Measurements from ENCODE around the gene TMA7B.

The TMA7B gene

DNA sequence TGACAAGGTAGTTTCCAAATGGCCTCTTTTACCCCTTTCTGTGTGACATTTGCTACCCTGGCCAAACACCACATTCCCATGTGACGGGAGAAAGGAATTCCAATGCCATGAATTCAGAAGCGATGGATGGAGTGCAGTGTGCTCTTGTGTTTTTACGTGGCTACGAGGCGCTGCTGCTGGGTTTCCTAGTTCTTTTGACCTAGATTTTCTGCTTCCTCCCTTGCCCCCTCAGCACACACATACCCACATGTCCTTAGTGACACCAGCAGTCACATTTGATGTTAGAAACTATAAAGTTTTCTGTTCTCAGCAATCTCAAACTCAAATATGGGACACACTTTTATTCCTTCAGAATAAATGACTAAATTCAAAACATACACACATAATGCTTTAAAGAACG, 7.8 kb upstream of the TMA7B start:
- DNase-seq (ENCODE audit: low read depth), result no peak

- no peak for DNase-seq (ENCODE audit: low read depth)
These were observed 7.1 kb upstream of the TMA7B start for GRCh38 chr22:39953101-39953500.

DNA sequence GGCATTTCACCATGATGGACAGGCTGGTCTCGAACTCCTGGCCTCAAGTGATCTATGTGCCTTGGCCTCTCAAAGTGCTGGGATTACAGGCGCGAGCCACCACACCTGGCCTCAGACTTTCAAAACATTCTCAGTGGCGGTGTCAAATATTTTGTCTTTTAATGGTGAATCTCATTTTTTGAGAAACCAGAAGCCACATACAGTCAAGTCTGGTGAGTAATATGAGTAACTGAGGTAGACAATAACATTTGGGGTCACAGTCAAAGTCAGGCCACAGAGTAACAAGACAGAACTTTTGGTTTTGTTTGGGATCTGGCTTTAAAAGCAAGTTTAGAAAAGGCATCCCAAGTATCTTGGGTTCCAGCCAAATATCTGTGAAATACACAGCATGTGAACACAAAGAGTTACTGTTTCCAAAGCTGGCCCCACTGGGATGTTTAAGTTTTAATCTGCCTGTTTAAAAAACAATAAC, 5.6 kb upstream of the TMA7B start:
- DNase-seq (ENCODE audit: low read depth), result peak; percentile 97

GRCh38 chr22:39955675-39956074, 4.5 kb upstream of the TMA7B start:
- peak; percentile 20 for DNase-seq (ENCODE audit: low read depth)

- no peak for DNase-seq (ENCODE audit: low read depth)
These were observed 3.1 kb upstream of the TMA7B start for GRCh38 chr22:39956932-39957664.

DNA sequence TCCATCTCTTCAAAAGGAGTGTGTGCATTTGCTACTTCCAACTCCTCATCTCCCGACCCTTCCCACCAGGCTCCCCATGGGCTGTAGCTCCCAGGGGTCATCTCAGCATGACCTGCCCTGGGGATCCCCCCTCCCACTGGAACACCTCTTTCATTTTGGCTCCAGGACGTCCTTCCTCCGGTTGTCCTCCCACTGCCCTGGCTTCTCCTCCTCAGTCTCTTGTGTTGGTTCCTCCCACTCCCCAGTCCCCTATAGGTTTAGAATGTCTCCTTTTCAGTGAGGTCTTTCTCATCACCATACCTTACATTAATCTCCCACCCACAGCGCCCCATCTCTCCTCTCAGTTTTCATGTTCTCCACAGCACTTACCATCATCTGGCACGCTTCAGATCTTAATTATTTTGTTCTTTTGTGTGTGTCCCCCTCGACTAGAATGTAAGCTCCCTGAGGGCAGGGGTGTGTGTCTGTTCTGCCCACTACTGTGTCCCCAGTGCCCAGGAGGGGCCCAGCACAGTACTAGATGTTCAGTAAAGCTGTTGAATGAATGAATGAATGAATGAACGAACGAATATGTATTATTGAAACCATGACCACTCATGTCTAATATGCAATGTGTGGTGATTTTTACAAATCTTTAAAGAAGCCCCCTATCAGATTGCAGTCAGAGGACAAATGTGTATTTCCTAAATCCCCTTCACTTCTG, 2.0 kb upstream of the TMA7B start:
- DNase-seq (ENCODE audit: low read depth), result no peak

DNA sequence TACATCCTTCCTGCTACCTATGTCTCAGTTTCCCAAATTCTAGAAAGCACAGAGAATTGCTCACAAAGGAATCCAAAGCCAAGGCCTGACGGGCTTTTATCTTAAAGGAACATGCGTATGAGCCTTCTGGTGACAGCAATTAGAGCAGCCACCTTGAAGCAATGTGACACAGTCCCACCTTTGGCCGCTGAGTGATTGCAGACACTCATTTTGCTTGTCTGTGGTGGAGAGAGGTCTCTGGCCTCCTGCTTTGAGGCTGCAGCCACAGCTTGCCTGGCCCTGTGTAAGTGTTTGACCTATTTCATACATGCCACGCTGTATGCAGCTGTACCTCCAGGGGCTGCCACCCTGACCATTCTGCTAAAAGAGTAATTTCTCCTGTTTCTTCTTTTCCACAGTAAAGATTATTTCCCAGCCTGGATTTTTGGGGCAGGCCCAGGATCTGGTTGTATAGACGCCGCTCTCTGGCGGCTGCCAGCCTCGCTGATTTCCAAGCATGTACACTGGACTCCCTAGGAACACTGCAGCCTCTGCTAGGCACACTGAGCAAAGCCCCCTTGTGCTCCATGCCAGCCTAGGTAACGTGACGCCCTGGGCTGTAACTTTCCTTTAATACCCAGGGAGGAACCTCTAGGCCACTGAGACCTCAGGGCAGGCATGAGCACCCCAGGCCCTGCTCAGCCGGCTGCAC, 1.1 kb upstream of the TMA7B start:
- no peak for DNase-seq (ENCODE audit: low read depth)

GRCh38 chr22:39960791-39961746, 872 bp downstream of the TMA7B start:
- peak; percentile 100 for DNase-seq (ENCODE audit: low read depth)

GRCh38 chr22:39962071-39962470, 1.9 kb downstream of the TMA7B start:
- DNase-seq (ENCODE audit: low read depth), result no peak

DNA sequence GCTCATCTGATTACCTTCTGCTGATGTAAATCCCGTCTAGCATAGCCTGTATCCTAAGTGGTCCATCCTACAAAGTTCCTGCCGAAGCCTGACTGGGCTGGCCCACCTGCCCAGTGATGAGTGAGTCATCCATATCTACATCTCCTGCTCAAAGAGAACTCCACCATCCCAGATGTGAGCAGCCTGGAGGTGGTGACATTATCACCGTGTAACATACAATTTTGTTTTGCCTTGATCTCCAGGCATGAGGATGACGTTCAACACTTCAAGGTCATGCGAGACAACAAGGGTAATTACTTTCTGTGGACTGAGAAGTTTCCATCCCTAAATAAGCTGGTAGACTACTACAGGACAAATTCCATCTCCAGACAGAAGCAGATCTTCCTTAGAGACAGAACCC, 5.6 kb downstream of the TMA7B start:
- DNase-seq (ENCODE audit: low read depth), result no peak

- DNase-seq (ENCODE audit: low read depth), result no peak
These were observed 6.3 kb downstream of the TMA7B start for GRCh38 chr22:39966470-39966869.

- DNase-seq (ENCODE audit: low read depth), result peak; percentile 82
These were observed 7.1 kb downstream of the TMA7B start for GRCh38 chr22:39967103-39967829.

- no peak for DNase-seq (ENCODE audit: low read depth)
These were observed 8.1 kb downstream of the TMA7B start for GRCh38 chr22:39967996-39968972.

- no peak for DNase-seq (ENCODE audit: low read depth)
These were observed 10.5 kb downstream of the TMA7B start for GRCh38 chr22:39970742-39971141.

- DNase-seq (ENCODE audit: low read depth), result no peak
These were observed 12.4 kb downstream of the TMA7B start for GRCh38 chr22:39972641-39973040.

DNA sequence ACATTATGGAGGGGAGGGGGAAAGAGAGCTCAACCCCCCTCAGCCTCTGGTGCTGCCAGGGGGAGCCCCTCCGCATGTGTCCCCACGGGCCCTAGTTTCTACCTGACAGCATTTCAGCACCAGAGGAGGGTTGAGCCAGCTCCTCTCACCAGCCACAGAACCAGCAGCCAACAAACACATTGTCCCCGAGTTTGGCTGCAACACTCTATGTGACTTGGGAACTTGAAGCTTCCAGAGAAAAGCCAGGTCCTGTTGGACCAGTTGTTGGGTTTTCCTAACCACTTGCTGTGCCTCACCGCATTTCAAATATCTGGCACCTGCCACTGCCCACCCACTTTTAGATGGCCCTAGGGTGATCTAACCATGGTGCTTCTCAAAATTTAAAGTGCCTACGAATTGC, 13.5 kb downstream of the TMA7B start:
- no peak for DNase-seq (ENCODE audit: low read depth)

- DNase-seq (ENCODE audit: low read depth), result no peak
These were observed 13.9 kb downstream of the TMA7B start for GRCh38 chr22:39974065-39974464.

- DNase-seq (ENCODE audit: low read depth), result no peak
These were observed 18.9 kb downstream of the TMA7B start for GRCh38 chr22:39979048-39979447.

DNA sequence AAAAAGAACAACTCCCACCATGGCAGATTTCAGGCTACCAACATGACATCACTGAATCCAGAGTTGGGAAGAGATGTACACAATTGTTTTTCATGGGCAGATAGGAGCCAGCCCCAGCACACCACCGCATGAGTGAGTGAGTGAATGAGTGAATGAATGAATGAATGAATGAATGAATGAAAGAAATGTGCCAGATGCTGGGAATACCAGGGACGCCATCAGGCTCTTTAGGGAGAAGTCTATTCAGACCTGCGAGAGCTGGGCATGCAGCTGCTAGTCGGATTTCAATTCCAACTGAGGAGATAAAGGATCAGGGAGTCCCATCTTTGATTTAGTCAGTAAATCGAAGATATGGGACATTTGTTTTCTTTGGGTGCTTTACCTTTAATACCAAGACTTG, 19.3 kb downstream of the TMA7B start:
- no peak for DNase-seq (ENCODE audit: low read depth)

DNA sequence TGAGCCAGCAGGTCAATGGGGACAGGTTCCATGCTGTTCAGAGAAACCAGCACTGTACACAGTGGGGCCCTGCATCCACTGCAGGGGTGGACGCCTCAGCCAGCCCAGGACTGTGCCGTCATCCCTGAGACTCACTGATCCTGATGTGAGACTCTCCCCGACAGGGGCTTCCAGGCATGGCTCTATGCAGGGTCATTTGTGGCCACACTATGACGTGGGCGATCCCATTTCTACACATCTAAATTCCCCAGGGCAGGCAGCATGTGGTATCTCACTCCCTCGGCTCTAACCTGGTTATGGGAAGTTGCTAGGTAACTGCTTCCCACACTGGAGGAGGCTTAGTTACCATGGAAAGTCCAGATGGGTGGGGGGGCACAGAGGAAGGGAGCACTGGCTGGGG, 20.4 kb downstream of the TMA7B start:
- no peak for DNase-seq (ENCODE audit: low read depth)

Data from iris pigment epithelial cell (primary cell).